OCI-LY7 (cell line): ENCODE measurements around the gene PRKG1. TPM values are rescaled to one million over a fixed set of nuclear protein-coding genes. Genes with fewer than 3 reads are reported as not detected.

Experiments used
- BruUV-seq: library from RNA; stranded (reverse); fragments of 400-500 nt; replicated peaks from 2 replicates; lab custom pipeline; 2021; lab: Mats Ljungman, UMichigan
- CTCF ChIA-PET: fragments of 300-600 bp; sonication (Branson Sonifier 250); formaldehyde crosslinking; loops from one replicate; lab custom pipeline; 2022; ENCODE audit warnings: antibody characterized with exemption; ENCODE audit not compliant: unreplicated experiment; lab: Charles Lee
- POLR2A ChIA-PET: fragments of 300-600 bp; sonication (Branson Sonifier 250); formaldehyde crosslinking; loops from one replicate; lab custom pipeline; 2022; ENCODE audit warnings: antibody characterized with exemption; lab: Charles Lee
- DNase-seq: peaks from one replicate; pipeline ENCODE4 v3.0.0-alpha.2; 2015; ENCODE audit warnings: low spot score
- H2AFZ ChIP-seq: fragments of 200-600 bp; sonication (generic), shearing (Covaris generic); 2 replicates; pipeline ENCODE4 v1.6.1; 2014; ENCODE audit warnings: mild to moderate bottlenecking, antibody characterized with exemption, low read length, moderate library complexity
- H3K27ac ChIP-seq: fragments of 200-600 bp; sonication (generic); 2 replicates; pipeline ENCODE4 v1.5.1; 2014; ENCODE audit warnings: mixed run types, low read depth, mild to moderate bottlenecking, moderate library complexity, low read length, inconsistent platforms; ENCODE audit not compliant: poor library complexity, severe bottlenecking
- H3K36me3 ChIP-seq: fragments of 200-600 bp; sonication (generic); 2 replicates; pipeline ENCODE4 v1.6.1; 2014; ENCODE audit warnings: mild to moderate bottlenecking, antibody characterized with exemption, low read length, moderate library complexity, mixed read lengths; ENCODE audit not compliant: insufficient read depth
- H3K4me1 ChIP-seq: fragments of 200-600 bp; sonication (generic); 2 replicates; pipeline ENCODE4 v1.5.1; 2014; ENCODE audit warnings: mild to moderate bottlenecking, low read length; ENCODE audit not compliant: insufficient read depth, poor library complexity, severe bottlenecking
- H3K4me2 ChIP-seq: fragments of 200-600 bp; sonication (generic); 2 replicates; pipeline ENCODE4 v1.6.1; 2014; ENCODE audit warnings: mild to moderate bottlenecking, low read length
- H3K4me3 ChIP-seq: fragments of 200-600 bp; sonication (generic); 2 replicates; pipeline ENCODE4 v1.5.1; 2014; ENCODE audit warnings: mild to moderate bottlenecking, low read depth, low read length; ENCODE audit not compliant: poor library complexity, severe bottlenecking
- H3K79me2 ChIP-seq: fragments of 200-600 bp; sonication (generic); 2 replicates; pipeline ENCODE4 v1.6.1; 2016; ENCODE audit warnings: low read depth, mild to moderate bottlenecking, low read length, moderate library complexity, mixed read lengths; ENCODE audit not compliant: insufficient read depth
- H3K9me2 ChIP-seq: fragments of 200-600 bp; sonication (generic); 2 replicates; pipeline ENCODE4 v1.6.1; 2016; ENCODE audit warnings: mild to moderate bottlenecking, low read length, mixed read lengths; ENCODE audit not compliant: insufficient read depth
- H3K9me3 ChIP-seq: fragments of 200-600 bp; sonication (generic); 2 replicates; pipeline ENCODE4 v1.6.1; 2014; ENCODE audit warnings: mild to moderate bottlenecking, mixed run types, low read length, mixed read lengths
- H4K20me1 ChIP-seq: fragments of 200-600 bp; sonication (generic); 2 replicates; pipeline ENCODE4 v1.6.1; 2014; ENCODE audit warnings: mild to moderate bottlenecking, antibody characterized with exemption, low read length, moderate library complexity, mixed read lengths; ENCODE audit not compliant: insufficient read depth
- CTCF ChIP-seq: fragments of 200-600 bp; sonication (generic); conservative IDR thresholded peaks from 2 replicates; pipeline ENCODE4 v1.5.1; 2014; ENCODE audit warnings: mild to moderate bottlenecking, antibody characterized with exemption, low read length, moderate library complexity, mixed read lengths
- EZH2phosphoT487 ChIP-seq: fragments of 200-600 bp; sonication (generic); IDR thresholded peaks from 2 replicates; pipeline ENCODE4 v1.6.1; 2018; ENCODE audit warnings: low read depth, borderline replicate concordance, mild to moderate bottlenecking, mixed run types, antibody characterized with exemption, low read length, moderate library complexity, mixed read lengths
- intact Hi-C: fragments of 100-400 bp; cut with micrococcal nuclease; formaldehyde crosslinking; loops from one replicate; pipeline ENCODE4 v1.10.0; 2022; ENCODE audit not compliant: unreplicated experiment
- total RNA-seq, 2 experiments: library from RNA; depleted of rRNA in 1 of 2; stranded (reverse); fragments of >200 nt in 1 of 2; shearing (Covaris generic) in 1 of 2; gene quantifications; 2 replicates each; pipeline ENCODE4 v1.2.3, GENCODE V29; 2014 to 2022

The PRKG1 gene
- total RNA-seq, 2 experiments from 2014 or later, result not detected

GRCh38 chr10:51311228-51311627 lies 236.9 kb downstream of the PRKG1 start:
- Histone ChIP-seq H2AFZ (no peak overlapping the region), H3K9me2 (no peaks in the 10 kb centered on the region), H3K4me3 (no peak overlapping the region), H3K27ac (no peak overlapping the region), H3K9me3 (no peaks in the 10 kb centered on the region), H3K36me3 (no peaks in the 10 kb centered on the region), H3K4me1 (no peaks in the 10 kb centered on the region), H3K79me2 (no peaks in the 10 kb centered on the region), H4K20me1 (no peaks in the 10 kb centered on the region), H3K4me2 (no peak overlapping the region)
- BruUV-seq, result no TSS peak
- TF ChIP-seq CTCF (no peak), EZH2phosphoT487 (no peak)
- ChIA-PET POLR2A (no interaction called here), CTCF (no interaction called here)
- intact Hi-C loops, result no loop called here
- DNase-seq, result no peak

GRCh38 chr10:51312817-51313216 lies 238.5 kb downstream of the PRKG1 start:
- no peak for TF ChIP-seq EZH2phosphoT487
- no peak for TF ChIP-seq CTCF

GRCh38 chr10:51313251-51313650 lies 239.0 kb downstream of the PRKG1 start:
- no peak overlapping the region for H2AFZ ChIP-seq
- POLR2A ChIA-PET, result no interaction called here
- intact Hi-C loops, result no loop called here
- H3K36me3 ChIP-seq, result no peaks in the 10 kb centered on the region
- no peak overlapping the region for H3K27ac ChIP-seq
- DNase-seq, result no peak
- no peaks in the 10 kb centered on the region for H3K4me1 ChIP-seq
- CTCF ChIA-PET, result no interaction called here
- no peaks in the 10 kb centered on the region for H3K9me3 ChIP-seq
- no peak overlapping the region for H3K4me2 ChIP-seq
- no peaks in the 10 kb centered on the region for H3K79me2 ChIP-seq
- no peak for TF ChIP-seq CTCF
- no peak for TF ChIP-seq EZH2phosphoT487
- no peak overlapping the region for H3K4me3 ChIP-seq
- H4K20me1 ChIP-seq, result no peaks in the 10 kb centered on the region
- H3K9me2 ChIP-seq, result no peaks in the 10 kb centered on the region
- no TSS peak for BruUV-seq

More at GRCh38 chr10:51312817-51313216, 238.5 kb downstream of the PRKG1 start:
- Histone ChIP-seq H4K20me1 (no peaks in the 10 kb centered on the region), H3K4me1 (no peaks in the 10 kb centered on the region), H3K9me2 (no peaks in the 10 kb centered on the region), H3K36me3 (no peaks in the 10 kb centered on the region), H3K27ac (no peak overlapping the region), H3K4me3 (no peak overlapping the region), H2AFZ (no peak overlapping the region), H3K79me2 (no peaks in the 10 kb centered on the region), H3K4me2 (no peak overlapping the region), H3K9me3 (no peaks in the 10 kb centered on the region)
- no peak for DNase-seq
- ChIA-PET CTCF (no interaction called here), POLR2A (no interaction called here)
- intact Hi-C loops, result no loop called here
- no TSS peak for BruUV-seq
